Osteoblast (primary cell): ENCODE measurements around the gene CAMK2G. TPM values are rescaled to one million over a fixed set of nuclear protein-coding genes. Genes with fewer than 3 reads are reported as not detected.
A peak's percentile ranks its signal among the peaks of the same experiment; 100 is the strongest.
"Not testable (repeated sequence)": the region's sequence is repeated elsewhere in the genome, so short reads cannot be mapped to it uniquely, and the experiment has no call there.

Experiments
- DNase-seq: peaks from one replicate; pipeline ENCODE4 v3.0.0; 2011; ENCODE audit warnings: low spot score, mixed read lengths; ENCODE audit not compliant: insufficient read length; ENCODE audit errors: missing footprints
- H2AFZ ChIP-seq: 2 replicates; pipeline ENCODE4 v1.6.0; 2011; ENCODE audit warnings: mild to moderate bottlenecking, low read length
- H3K27ac ChIP-seq: 2 replicates; pipeline ENCODE4 v1.5.1; 2011; ENCODE audit warnings: mild to moderate bottlenecking, low read depth, low read length, moderate library complexity
- H3K27me3 ChIP-seq: 2 replicates; pipeline ENCODE4 v1.6.0; 2012; ENCODE audit warnings: mild to moderate bottlenecking, control low read depth, inconsistent platforms, low read length, moderate library complexity; ENCODE audit not compliant: insufficient read depth
- H3K36me3 ChIP-seq: 2 replicates; pipeline ENCODE4 v1.5.1; 2011; ENCODE audit warnings: mild to moderate bottlenecking, low read length, control low read depth, moderate library complexity; ENCODE audit not compliant: insufficient read depth
- H3K4me1 ChIP-seq: 2 replicates; pipeline ENCODE4 v1.5.1; 2011; ENCODE audit warnings: mild to moderate bottlenecking, low read length, control low read depth, moderate library complexity; ENCODE audit not compliant: insufficient read depth
- H3K4me2 ChIP-seq: 2 replicates; pipeline ENCODE4 v1.6.0; 2011; ENCODE audit warnings: mild to moderate bottlenecking, low read length; ENCODE audit not compliant: insufficient read depth
- H3K4me3 ChIP-seq: fragments of 200-600 bp; sonication (generic); 3 replicates; pipeline ENCODE4 v1.5.1; 2012; ENCODE audit warnings: mild to moderate bottlenecking, low read length, inconsistent platforms; ENCODE audit not compliant: insufficient read depth
- H3K79me2 ChIP-seq: 2 replicates; pipeline ENCODE4 v1.6.0; 2012; ENCODE audit warnings: mild to moderate bottlenecking, low read length, control low read depth, inconsistent platforms; ENCODE audit not compliant: insufficient read depth
- H3K9me3 ChIP-seq: 2 replicates; pipeline ENCODE4 v1.5.1; 2011; ENCODE audit warnings: low read depth, low read length, control low read depth
- H4K20me1 ChIP-seq: 2 replicates; pipeline ENCODE4 v1.6.0; 2012; ENCODE audit warnings: mild to moderate bottlenecking, low read length, control low read depth; ENCODE audit not compliant: insufficient read depth
- total RNA-seq: library from RNA; depleted of rRNA; stranded (reverse); fragments of >200 nt; gene quantifications from 2 replicates; pipeline ENCODE4 v1.2.3, GENCODE V29; 2012
- TF ChIP-seq, protein P1 (sequence below): IDR thresholded peaks from 2 replicates; pipeline ENCODE4 v1.5.1; 2011; ENCODE audit warnings: mild to moderate bottlenecking, low read depth, low read length, moderate library complexity; ENCODE audit errors: extremely low read depth

The CAMK2G gene
- total RNA-seq: 22.4 and 28.3 TPM in 2 replicates

DNA sequence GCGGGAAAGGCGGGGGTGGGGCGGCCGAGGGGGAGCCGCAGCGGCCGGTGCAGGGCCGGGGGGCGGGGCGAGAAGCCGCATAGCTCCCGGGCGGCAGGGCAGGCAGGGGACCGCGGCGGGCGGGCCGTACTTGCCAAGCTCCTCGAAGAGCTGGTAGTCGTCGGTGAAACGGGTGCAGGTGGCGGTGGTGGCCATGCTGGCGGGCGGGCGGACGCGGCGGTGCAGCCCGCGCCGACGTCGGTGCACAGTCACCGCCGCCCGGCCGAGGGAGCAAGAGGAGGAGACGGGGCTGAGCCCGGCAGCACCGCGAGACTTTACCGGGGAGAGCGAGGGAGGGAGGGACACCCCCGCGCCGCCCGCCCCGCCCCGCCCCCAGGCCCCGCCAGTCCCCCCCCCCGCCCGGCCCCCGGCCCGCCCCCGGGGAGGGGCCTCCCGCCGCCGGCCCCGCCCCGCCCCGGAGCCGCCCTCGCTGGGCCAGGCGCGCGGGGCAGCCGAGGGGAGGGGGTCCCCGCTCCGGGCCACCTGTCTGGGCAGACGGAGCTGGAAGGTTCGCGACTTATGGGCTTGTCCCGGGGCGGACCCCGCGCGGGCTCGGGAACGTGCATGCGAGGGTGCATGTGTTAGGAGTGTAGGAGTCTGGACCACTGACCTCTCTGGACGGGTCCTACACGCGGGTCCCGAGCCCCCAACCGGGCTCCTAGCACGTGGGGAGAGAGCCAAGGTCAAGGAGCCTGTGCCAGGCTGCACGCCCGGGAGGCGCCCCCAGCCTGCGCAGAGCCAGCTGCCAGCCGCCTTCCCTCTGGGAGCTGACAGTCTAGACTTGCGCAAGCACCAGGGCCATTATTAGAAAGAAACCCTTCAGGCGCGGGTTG lies at the start of gene CAMK2G:
CAMK2G (minus strand) TSS at position 289 of the 872 bp plus-strand sequence; CDS start at position 195, 94 bp downstream.
- Histone ChIP-seq H2AFZ (peak within 1 kb of the TSS; percentile 69), H3K9me3 (no peaks in the 10 kb centered on the region), H3K4me2 (peak within 1 kb of the TSS; percentile 81), H3K4me3 (peak within 1 kb of the TSS; percentile 79), H4K20me1 (peaks cover 29% of the 10 kb centered on the region), H3K4me1 (peaks cover 19% of the 10 kb centered on the region), H3K27me3 (no peaks in the 10 kb centered on the region), H3K79me2 (peaks cover 33% of the 10 kb centered on the region), H3K36me3 (peaks cover 16% of the 10 kb centered on the region), H3K27ac (no peak within 1 kb of the TSS)
- peak; percentile 100 for DNase-seq
- TF ChIP-seq, protein P1, sequence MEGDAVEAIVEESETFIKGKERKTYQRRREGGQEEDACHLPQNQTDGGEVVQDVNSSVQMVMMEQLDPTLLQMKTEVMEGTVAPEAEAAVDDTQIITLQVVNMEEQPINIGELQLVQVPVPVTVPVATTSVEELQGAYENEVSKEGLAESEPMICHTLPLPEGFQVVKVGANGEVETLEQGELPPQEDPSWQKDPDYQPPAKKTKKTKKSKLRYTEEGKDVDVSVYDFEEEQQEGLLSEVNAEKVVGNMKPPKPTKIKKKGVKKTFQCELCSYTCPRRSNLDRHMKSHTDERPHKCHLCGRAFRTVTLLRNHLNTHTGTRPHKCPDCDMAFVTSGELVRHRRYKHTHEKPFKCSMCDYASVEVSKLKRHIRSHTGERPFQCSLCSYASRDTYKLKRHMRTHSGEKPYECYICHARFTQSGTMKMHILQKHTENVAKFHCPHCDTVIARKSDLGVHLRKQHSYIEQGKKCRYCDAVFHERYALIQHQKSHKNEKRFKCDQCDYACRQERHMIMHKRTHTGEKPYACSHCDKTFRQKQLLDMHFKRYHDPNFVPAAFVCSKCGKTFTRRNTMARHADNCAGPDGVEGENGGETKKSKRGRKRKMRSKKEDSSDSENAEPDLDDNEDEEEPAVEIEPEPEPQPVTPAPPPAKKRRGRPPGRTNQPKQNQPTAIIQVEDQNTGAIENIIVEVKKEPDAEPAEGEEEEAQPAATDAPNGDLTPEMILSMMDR: no peak

DNA sequence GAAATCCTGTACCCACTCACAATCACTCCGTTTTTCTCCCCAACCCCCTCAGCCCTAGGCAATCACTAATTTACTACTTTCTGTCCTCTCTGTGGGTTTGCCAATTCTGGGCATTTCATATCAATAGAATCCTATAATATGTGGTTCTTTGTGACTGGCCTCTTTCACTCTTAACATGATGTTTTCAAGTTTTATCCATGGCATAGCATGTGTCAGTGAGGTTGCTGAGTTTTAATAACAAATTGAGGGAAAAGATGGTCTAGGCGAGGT lies 48.4 kb upstream of the CAMK2G start:
- H3K4me2 ChIP-seq: no peak overlapping the region
- peaks cover 5% of the 10 kb centered on the region for H3K9me3 ChIP-seq
- H3K4me3 ChIP-seq: no peak overlapping the region
- no peak overlapping the region for H3K27ac ChIP-seq
- no peaks in the 10 kb centered on the region for H3K79me2 ChIP-seq
- no peak for DNase-seq
- TF ChIP-seq, protein P1: no peak
- H3K4me1 ChIP-seq: no peaks in the 10 kb centered on the region
- H3K27me3 ChIP-seq: no peaks in the 10 kb centered on the region
- no peak overlapping the region for H2AFZ ChIP-seq
- no peaks in the 10 kb centered on the region for H3K36me3 ChIP-seq
- H4K20me1 ChIP-seq: no peaks in the 10 kb centered on the region

DNA sequence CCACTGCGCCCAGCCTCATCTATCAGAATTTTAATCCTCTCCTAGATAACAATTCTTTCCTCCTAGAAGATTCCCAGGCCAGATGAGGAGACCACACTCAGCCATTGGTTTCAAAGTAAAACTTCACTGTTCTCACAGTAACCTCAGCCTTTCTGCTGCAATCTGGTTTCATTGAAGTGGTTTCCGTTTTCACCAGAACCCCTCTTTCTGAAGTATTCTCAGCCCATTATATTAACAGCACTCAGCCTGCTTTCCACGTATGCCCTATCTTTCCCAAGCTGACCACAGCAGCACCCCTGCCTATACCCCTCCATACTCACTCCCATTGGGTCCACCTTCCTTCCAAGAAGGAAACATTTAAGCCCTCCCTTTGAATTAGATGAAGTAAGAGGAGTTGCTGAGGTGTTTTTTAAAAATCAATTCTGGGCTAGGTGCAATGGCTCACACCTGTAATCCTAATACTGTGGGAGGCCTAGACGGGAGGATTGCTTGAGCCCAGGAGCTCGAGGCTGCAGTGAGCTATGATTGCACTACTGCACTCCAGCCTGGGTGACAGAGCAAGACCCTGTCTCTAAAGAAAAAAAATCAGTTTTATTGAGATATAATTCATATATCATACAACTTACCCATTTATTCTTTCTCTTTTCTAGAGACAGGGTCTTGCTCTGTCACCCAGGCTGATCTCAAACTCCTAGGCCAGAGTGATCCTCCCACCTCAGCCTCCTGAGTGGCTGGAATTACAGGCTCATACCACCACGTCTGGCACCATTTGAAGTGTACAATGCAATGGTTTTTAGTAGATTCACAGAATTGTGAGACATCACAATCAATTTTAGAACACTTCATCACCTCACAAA lies 47.9 kb upstream of the CAMK2G start:
- Histone ChIP-seq H2AFZ (no peak overlapping the region), H3K36me3 (peaks cover 5% of the 10 kb centered on the region), H3K4me2 (no peak overlapping the region), H3K4me3 (no peak overlapping the region), H3K9me3 (peaks cover 8% of the 10 kb centered on the region), H3K79me2 (no peaks in the 10 kb centered on the region), H3K27me3 (no peaks in the 10 kb centered on the region), H4K20me1 (no peaks in the 10 kb centered on the region), H3K27ac (no peak overlapping the region), H3K4me1 (no peaks in the 10 kb centered on the region)
- TF ChIP-seq, protein P1: no peak
- no peak for DNase-seq

DNA sequence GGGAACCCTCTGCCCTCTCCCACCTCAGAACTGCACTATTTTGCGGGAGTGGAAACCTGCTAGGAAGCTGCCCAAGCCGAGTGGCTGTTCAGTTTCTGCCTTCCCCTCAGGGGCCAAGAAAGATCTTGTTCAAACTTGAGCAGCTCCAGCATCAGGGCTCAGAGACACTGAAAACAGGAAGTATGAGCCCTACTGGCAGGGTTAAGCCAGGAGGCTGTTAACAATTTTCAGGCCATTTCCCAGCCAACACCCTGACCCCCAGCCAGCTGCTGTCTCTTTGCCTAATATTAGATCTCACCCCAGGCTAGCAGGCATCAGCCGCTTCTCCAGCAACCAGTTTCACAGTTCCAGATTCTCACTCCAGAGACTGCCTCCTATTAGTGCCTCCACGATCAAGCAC lies 45.7 kb upstream of the CAMK2G start:
- Histone ChIP-seq H3K4me3 (no peak overlapping the region), H3K4me2 (no peak overlapping the region), H3K4me1 (no peaks in the 10 kb centered on the region), H3K79me2 (no peaks in the 10 kb centered on the region), H3K9me3 (peaks cover 10% of the 10 kb centered on the region), H3K27me3 (no peaks in the 10 kb centered on the region), H2AFZ (peak overlapping the region; percentile 81), H4K20me1 (peaks cover 3% of the 10 kb centered on the region), H3K27ac (no peak overlapping the region), H3K36me3 (peaks cover 25% of the 10 kb centered on the region)
- no peak for DNase-seq
- TF ChIP-seq, protein P1: no peak

DNA sequence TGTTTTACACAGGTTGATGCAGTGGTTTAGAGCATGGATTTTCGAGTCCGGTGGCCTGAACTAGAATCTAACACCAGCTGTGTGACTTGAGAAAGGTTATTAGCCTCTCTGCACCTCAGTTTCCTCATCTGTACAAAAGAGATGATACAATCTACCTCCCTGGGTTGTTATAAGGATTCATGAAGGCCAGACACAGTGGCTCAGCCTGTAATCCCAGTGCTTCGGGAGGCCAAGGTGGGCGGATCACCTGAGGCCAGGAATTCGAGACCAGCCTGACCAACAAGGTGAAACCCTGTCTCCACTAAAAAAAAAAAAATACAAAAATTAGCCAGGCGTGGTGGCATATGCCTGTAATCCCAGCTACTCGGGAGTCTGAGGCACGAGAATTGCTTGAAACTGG lies 45.1 kb upstream of the CAMK2G start:
- H3K4me1 ChIP-seq, H3K79me2 ChIP-seq, H3K4me3 ChIP-seq, H4K20me1 ChIP-seq, H3K27me3 ChIP-seq, H3K4me2 ChIP-seq, H2AFZ ChIP-seq, DNase-seq, H3K27ac ChIP-seq: not testable (repeated sequence)
- Histone ChIP-seq H3K36me3 (peaks cover 31% of the 10 kb centered on the region), H3K9me3 (peaks cover 10% of the 10 kb centered on the region)
